ENCODE data around the gene TELO2.
"Not testable (repeated sequence)": the region's sequence is repeated elsewhere in the genome, so short reads cannot be mapped to it uniquely, and the experiment has no call there.

Gene TELO2

DNA sequence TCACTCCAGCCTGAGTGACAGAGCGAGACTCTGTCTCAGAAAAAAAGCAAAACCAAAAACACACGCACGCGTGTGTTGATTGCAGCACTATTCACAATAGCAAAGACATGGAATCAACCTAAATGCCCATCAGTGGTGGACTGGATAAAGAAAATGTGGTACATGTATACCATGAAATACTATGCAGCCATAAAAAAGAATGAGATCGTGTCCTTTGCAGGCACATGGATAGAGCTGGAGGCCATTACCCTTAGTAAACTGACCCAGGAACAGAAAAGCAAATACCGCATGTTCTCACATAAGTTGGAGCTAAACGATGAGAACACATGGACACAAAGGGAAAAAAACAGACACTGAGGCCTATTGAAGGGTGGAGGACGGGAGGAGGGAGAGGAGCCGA is 14.2 kb upstream of the TELO2 start:
- DNase-seq: not testable (repeated sequence)

DNA sequence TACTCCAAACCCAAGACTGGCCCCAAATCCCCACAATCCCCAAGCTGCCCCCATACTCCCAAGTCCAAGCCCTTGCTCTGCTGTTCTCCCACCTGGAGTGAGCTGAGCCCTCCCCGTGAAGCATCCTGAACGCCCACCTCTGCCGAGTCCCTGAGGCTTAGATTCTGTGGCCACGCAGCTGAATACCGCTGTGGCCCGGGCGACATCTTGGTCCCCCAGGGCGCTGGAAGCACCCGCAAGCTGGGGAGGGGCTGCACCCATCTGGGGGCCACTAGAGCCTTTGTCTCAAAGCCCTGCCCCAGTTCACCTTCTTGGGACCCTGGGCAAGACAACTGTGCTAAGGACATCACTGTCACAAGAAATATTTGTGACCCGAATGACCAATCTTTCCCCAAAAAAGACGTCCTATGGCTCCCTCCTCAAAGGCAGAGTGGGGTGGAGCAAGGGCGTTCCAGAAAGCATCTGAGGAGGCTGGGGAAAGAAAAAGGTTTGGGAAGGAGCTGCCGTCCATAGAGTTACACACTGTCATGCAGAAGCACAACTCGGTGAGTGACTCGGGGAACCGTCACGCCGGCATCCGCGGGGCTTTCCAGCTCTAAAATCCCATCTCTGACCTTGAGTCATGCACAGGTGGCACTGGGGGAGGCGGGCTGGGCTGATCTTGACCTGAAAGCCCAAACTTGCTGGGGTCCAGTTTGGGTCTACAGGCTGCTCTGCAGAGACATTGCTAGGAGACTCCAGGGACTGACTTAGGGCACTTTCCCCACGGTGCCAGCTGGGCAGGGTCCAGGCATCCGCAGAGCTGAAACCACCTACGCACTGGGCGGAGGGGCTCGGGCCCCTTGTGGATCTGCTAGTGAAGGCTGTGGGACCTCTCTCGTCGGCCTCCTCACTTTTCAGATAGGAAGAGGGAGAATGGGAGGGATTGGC is 11.0 kb upstream of the TELO2 start:
- DNase-seq: no peak

DNA sequence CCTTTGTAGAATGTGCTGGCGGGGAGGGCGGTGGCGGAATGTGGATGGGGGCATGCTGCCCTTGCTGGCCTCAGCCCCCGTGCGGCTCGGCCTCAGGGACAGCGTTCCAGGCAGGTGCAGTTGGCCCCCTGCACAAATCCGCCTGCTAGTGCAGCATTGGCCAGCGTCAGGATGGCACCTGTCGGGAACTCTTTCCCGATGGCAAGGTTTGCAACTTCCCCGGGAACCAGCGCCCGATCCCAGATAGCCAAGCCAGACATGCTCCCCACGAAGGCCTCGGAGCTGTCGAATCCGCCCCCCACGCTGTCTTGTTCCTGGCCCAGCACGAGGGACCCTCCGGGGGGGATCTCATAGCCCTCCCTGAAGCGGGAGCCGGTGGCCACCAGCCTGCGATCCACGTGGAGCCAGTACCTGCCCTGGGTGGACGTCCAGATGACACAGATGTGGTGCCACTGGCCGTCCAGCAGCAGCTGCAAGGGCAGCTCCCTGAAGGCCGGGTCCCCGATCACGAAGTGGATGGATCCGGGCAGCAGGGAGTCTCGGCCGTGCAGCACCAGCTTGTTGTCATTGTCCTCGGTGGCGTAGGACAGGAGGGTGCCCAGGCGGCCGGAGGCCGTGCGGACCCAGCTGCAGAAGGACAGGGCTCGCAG is 7.2 kb upstream of the TELO2 start:
- no peak for DNase-seq

DNA sequence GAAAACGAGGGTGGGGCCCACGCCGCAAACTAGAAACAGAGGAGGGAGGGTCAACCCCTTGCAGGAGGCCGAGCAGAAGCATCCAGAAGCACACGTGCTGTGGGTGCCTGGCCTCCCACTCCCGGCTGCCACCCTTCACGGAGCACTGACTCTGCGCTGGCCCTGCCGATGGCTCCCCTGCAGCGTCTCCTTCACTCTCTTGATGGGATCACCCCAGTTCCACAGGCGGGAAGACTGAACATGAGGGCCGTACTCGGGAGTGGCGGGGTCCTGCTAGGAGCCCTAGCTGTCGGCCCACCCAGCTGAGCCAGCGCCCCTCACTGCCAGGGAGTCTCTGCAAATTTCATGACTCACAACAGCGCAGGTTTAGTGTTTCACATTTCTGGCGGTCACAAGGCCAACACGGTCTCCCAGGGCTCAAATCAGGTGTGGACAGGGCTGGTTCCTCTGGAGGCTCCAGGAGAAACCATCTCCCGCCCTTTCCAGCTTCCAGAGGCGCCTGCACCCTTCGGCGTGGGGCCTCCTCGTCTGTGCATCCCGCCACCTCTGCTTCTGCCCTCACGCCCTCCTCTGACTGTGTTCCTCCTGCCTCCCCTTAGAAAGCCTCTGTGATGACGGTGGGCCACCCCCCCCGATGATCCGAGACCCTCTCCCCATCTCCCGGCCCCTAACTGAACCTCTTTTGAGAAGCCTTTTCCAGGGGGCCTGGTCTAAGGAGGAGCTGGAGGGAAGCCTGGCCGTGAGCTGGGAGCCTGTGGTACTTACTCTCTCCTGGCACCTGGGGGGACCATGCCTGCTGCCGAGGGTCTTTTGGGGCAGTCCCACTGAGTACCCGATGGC is 6.4 kb upstream of the TELO2 start:
- DNase-seq: no peak

DNA sequence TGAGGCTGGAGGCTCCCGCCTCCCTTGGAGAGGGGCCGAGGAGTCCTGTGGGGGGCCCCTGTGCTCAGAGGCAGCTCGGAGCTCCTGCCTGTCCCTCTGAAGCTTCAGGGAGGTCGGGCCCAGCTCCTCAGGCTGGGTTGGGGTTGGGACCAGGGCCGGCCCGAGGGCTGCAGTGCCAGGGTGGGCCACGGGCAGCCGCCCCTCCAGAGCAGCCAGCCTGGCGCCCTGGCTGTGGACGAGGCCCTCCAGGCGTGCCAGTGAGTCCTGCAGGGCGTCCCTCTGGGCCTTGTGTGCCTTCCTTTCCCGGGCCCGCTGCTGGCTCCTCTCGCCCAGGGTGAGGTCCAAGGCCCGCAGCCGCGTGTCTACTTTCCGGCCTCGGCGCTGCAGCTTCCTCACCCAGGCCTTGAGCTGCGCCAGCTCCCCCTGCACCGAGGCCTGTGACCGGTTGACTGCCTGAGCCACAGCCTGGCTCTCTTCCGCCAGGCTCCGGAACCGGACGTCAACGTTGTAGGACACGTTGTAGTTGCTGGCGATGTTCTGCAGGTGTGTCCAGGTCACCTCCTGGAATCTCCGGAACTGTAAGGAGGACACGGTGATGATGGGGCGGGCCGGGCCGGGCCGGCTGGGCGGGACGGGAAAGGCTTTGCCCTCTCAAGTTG is 5.6 kb upstream of the TELO2 start:
- DNase-seq: no peak

DNA sequence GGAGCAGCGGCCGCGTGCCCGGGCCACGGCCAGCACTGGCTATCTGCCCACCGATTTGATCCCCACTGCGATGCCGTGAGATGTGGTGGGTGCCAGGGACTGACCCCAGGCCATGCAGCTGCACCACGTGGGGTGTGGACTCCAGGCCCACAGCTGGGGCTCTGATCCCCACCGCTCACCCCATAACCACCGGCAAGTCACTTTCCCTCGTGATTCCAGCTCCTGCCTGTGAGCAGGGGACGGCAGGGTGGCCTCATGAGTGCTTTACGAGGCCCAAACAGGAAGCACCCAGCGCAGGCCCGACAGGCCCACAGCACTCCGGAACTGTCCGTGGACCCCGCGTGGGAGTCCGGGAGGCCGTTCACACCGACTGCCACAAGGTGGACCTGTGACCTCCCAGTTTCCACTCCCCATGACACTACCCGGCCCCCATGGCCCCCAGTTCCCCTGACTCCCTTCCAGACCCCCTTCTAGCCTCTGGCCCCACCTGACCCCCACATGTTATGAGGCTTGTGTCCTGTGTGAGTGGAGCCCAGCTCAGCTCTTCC is 5.0 kb upstream of the TELO2 start:
- DNase-seq: no peak

DNA sequence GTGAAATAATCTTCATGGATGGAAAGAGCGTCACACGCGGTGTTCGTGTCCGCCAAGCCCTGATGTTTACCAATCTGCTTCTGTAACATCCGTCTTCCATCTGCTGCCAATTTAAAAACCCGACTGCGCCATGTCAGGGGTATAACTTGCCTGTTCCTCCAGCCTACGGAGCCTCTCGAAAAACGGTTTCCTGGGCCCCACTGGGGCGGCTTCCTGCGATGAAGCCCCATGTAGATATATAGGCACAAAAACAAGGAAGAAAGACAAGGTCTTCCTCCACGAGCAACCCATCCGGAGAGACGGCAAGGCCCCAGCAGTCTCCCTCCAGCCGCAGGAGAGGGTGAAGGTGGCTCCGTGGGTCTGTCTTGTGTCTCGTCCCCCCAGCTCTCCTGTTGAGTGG is 4.5 kb upstream of the TELO2 start, which contains the start of gene PTX4:
TSS of gene PTX4 (minus strand) at position 326 of the 400 bp plus-strand sequence. CDS start at position 291, 35 bp downstream.
- DNase-seq: no peak

DNA sequence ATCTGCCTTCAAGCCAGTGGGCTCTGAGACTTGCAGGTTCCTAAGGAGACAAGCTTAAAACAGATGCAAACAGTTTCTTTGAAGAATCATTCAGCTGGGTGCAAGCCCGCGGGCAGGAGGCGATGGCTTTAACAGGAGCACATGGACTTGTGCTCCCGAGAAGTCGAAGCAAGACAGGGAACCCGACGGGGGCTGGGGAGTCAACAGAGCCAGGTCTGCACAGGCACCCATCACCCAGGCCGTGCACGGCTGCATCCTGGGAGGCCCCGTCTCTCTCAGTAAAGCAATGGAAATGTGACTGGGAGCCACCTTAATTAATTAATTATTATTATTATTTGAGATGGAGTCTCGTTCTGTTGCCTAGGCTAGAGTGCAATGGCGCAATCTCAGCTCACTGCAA is 4.1 kb upstream of the TELO2 start:
- DNase-seq: no peak

DNA sequence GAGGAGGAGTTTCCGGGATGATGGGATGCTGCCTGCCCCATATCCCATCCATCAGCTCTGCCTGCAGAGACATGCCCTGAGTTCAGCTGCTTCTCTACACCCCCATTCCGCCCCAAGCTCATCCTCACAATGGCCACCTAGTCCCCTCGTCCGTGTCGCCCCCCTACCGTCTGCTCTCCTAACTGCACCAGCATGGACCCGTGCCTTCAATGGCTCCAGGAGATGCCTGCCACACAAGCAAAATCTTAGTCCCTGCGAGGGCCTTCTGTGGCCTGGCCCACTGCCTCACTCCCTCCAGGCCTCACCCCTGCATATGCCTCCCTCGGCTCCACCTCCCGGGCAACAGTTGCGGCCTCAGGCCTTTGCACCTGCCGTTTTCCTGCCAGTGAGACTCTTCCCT is 1.8 kb upstream of the TELO2 start:
- no peak for DNase-seq

DNA sequence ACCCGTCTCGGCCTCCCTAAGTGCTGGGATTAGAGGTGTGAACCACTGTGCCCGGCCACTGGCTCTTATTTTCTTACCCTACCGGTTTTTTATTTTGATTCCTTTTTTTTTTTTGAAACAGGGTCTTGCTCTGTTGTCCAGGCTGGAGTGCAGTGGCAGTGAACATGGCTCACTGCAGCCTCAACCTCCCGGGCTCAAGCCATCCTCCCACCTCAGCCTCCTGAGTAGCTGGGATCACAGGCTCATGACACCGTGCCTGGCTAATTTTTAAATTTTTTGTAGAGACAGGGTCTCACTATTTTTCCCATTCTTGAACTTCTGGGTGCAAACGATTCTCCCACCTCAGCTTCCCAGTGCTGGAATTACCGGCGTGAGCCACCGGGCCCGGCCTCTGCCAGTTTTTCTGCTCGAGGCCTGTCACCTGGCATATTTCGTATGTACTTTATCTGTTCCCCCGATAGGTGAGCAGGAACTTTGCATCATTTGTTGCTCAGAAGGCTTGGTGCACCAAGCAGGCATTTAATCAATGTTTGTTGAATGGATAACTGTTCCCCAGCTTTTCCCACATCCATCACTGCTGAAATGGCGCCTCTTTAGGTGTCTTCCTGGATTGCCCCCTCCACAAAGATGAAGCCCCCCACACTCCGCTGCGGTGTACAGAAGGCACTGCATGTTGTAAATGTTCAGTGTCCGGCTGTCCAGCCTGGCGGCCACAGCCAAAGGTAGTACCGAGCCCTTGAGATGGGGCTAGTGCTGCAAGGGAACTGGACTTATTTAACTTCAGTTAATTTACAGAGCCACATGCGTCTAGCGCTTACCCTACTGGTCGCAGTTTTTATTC is 858 bp upstream of the TELO2 start:
- no peak for DNase-seq

DNA sequence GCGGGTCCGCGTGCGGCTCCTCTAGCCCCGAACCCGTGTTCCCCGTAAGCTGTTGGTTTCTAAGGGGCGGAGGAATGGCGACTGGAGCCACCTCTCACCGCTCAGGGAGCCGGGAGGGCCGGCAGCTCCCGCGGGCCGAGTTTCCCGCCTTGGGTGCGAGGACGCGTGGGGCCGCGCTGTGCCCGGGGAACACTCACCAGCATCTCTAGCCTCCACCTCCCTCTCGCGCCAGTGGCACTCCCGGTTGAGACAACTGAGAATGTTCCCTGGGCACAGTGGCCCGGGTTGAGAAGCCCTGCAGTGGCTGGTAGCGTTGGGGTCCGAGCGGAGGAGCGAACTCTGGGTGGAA is 560 bp downstream of the TELO2 start:
- DNase-seq: no peak

DNA sequence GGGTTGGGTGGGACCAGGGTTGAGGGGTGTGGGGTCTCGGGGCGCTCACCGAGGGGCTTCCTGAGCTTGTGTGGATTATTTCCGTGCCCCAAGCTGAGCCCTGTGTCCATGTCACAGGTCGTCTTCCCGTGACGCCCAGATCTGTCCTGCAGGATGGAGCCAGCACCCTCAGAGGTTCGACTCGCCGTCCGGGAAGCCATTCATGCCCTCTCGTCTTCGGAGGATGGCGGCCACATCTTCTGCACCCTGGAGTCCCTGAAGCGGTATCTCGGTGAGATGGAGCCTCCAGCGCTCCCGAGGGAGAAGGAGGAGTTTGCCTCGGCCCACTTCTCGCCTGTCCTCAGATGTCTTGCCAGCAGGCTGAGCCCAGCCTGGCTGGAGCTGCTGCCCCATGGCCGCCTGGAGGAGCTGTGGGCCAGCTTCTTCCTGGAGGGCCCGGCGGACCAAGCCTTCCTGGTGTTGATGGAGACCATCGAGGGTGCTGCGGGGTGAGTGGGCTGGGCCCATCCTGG is 1.0 kb downstream of the TELO2 start:
- peak; percentile 5 for DNase-seq

DNA sequence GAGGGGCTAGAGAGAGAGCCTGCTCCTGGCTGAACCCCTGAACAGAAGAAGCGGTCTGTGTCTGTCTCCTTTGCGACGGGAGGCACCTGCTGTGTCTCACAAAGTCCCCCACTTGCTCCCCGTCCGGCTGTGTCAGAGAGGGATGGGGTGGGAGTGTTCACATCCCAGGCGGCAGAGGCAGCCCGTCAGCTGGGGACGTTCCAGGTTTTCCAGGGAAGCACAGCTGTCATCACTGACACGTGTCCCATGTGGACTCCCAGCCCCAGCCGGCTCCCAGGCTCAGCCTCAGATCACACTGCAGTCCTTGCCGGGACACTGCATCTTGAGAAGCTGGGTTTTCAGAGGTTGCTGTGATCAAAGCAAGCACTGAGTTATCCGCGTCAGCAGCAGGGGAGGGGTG is 1.6 kb downstream of the TELO2 start:
- no peak for DNase-seq

DNA sequence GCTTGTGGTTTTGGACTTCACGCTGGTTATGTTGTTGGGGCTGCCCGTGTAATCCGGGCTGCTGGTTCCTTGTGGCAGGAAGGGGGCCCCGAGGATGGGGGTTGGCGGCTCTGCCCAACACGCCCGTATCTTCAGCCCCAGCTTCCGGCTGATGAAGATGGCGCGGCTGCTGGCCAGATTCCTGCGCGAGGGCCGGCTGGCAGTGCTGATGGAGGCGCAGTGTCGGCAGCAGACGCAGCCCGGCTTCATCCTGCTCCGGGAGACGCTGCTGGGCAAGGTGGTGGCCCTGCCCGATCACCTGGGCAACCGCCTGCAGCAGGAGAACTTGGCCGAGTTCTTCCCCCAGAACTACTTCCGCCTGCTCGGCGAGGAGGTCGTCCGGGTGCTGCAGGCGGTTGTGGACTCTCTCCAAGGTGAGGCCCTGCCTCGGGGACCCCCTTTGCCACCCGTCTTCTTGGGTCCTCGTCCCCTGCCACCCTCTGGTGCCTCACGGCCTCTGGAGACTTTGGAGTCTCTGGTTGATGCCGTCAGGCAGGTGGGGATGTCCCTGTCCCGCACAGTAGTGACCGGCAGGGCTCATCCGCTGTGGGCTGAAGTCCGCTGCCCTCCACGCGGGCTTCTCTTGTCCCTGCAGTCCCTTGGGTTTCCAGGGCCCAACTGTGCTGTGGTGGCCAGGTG is 2.2 kb downstream of the TELO2 start:
- DNase-seq: no peak

DNA sequence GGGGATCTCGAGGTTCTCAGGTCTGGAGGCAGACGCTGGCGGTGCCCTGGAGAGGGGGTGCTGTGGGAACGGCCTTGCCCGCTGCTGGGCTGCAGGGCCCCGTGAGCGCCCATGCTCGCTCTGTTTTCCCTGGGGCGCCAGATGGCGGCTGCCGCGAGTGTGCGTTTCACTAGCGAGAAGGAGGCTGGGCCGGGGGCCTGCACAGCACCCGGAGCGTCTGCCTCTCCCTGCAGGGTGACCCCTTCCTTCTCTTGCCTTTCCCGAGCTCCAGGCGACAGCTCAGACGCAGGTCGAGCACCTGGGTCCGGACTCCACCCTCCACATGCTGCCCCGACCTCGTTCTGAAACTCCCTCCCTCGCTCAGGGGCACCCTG is 2.7 kb downstream of the TELO2 start:
- DNase-seq: no peak

DNA sequence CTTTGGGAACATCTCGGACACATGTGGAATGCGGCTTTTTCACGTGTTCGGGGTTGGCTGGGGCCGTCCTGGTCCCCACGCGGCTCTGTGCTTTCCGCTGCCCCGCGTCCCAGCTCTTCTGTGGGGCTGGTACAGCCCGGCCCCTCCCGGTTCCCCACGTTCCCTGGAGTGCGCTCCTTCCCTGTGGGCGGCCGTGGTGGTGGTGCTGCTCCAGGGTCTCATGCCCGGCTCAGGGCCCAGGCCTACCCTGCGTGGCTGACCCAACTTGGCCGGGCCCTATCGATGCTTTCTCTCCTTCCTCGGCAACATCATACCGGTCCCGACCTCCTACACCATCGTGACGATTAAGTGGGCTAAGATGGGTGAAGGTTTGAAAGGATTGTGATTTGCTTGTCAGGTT is 3.3 kb downstream of the TELO2 start:
- DNase-seq: no peak

DNA sequence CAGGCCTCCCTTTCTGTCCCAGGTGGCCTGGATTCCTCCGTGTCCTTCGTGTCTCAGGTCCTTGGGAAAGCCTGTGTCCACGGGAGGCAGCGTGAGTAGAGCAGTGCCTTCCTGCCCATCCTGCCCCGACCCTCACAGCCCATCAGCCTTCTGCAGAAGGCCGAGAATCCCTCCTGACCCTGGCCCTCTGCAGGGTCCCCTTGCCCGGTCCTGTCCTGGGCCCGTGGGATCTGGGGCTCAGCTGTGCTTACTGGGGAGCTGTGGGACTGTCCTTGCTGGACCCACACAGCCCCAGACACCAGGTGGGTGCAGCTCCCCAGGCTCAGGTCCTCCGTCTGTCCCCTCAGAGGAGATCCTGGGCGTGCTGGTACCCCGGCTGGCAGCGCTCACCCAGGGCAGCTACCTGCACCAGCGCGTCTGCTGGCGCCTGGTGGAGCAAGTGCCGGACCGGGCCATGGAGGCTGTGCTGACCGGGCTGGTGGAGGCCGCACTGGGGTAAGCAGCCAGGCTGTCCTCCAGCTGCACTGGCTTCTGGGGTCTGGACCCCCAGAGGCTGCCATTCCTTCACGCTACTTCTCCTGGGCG is 3.9 kb downstream of the TELO2 start:
- no peak for DNase-seq

DNA sequence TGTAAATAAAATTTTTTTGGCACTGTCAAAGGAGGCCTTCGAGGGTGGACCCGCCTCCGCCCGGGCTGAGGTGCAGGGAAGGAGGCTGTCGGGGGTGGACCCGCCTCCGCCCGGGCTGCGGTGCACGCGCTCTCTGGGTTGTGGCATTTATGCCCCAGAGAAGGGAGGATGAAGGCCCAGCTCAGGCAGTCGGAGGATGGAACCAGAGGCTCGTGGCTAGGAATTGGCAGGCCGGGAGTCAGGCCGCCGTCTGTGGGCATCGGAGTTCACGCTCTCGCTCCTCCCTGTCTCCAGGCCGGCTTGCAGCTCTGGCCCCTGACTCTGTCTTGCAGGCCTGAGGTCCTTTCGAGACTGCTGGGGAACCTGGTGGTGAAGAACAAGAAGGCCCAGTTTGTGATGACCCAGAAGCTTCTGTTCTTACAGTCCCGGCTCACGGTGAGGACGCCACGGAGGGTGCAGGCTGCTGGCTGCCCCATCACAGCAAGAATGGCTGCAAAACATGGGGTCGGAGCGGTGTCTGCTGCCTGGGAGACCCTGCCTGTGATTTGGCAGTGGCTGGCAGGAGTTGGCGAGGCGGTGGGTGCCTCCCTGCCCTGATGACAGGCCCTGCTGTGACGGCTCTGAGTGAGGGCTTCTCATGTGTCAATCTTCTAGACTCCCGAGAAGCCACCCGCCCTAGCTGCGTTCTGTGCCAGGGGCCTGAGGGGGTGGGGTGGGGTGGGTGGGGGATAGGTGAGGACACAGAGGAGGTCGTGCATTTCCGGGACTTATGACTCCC is 5.9 kb downstream of the TELO2 start:
- DNase-seq: no peak

DNA sequence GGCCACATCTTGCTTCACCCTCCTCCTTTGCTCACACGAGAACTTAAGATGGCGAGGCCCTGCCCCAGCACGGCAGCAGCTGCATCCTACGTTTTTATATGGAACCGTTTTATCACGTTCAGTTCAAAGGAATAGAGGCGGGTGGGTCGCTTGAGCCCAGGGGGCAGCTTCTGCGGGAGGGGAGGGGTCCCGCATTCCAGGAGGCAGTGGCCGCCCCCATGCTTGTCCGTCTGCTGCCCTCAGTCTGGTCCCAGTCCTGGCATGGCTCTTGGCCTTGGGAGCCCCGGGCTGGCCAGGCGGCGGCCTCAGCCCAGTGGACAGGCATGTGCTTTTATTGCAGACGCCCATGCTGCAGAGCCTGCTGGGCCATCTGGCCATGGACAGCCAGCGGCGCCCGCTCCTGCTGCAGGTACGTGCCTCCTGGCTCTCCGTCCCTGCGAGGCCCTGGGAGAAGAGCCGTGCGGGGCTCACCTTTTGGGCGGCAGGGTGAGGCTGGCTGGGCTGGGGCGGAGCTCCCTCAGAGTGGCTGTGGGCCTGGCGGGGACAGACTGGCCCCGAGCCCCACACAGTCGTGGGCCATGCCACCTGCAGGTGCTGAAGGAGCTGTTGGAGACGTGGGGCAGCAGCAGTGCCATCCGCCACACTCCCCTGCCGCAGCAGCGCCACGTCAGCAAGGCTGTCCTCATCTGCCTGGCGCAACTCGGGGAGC is 6.8 kb downstream of the TELO2 start:
- DNase-seq: no peak
